Measurements from ENCODE around the gene CNKSR1. TPM values are rescaled to one million over a fixed set of nuclear protein-coding genes. Genes with fewer than 3 reads are reported as not detected.

CNKSR1 gene
- total and polyA plus RNA-seq, 2 donors (not counting 1 experiment from before 2014, with no cell fraction given) = 3.7 to 5.8 TPM

- Histone ChIP-seq H3K9me3 (ENCODE audit: control extremely low read depth in 1 of 3, control insufficient read depth in 2 of 3, insufficient read depth in 1 of 3, low read length in 2 of 3) (peaks cover 0 to 4% (median 2%) of the 10 kb centered on the region in 3 donors), H3K4me3 (ENCODE audit: control extremely low read depth in 1 of 5, extremely low read depth in 1 of 5, insufficient read depth in 1 of 5, low read depth in 2 of 5, low read length in 4 of 5) (no peak overlapping the region), H3K27me3 (replicated peaks in 1 of 4; ENCODE audit: control extremely low read depth in 1 of 4, control insufficient read depth in 3 of 4, insufficient read depth in 4 of 4, low read length in 3 of 4) (peaks cover 0 to 8% (median 3%) of the 10 kb centered on the region in 4 experiments), H3K4me1 (ENCODE audit: control insufficient read depth in 2 of 2, insufficient read depth in 2 of 2, low read length in 2 of 2) (peaks cover under 1 to 3% of the 10 kb centered on the region in 2 donors), H3K27ac (ENCODE audit: low read length in 2 of 2) (no peak overlapping the region), H3K79me2 (ENCODE audit: control insufficient read depth, insufficient read depth, low read length) (no peaks in the 10 kb centered on the region), H2AFZ (ENCODE audit: insufficient read depth, low read depth, low read length, poor library complexity, severe bottlenecking) (no peak overlapping the region), H3K36me3 (replicated peaks in 1 of 2; ENCODE audit: control extremely low read depth in 1 of 2, control insufficient read depth in 1 of 2, extremely low read depth in 1 of 2, insufficient read depth in 2 of 2, low read length in 1 of 2) (no peaks in the 10 kb centered on the region), H3K9ac (ENCODE audit: low read length) (no peak overlapping the region), H3K4me2 (replicated peaks; ENCODE audit: low read depth, low read length, poor library complexity, severe bottlenecking) (no peak overlapping the region), H4K20me1 (ENCODE audit: control insufficient read depth, insufficient read depth, low read length, poor library complexity, severe bottlenecking) (no peaks in the 10 kb centered on the region)
- DNase-seq = no peak
- no peak for TF ChIP-seq CTCF (IDR thresholded peaks at IDR 0.05)
- TF ChIP-seq EZH2 (IDR thresholded peaks at IDR 0.05; ENCODE audit: borderline replicate concordance, insufficient read depth, low read depth, low read length, poor library complexity, severe bottlenecking) = no peak
- Mint-ChIP-seq H3K4me3 (no peak overlapping the region), H3K9me3 (ENCODE audit: insufficient read depth) (no peaks in the 10 kb centered on the region), H3K27me3 (peaks cover 8% of the 10 kb centered on the region), H3K4me1 (peaks cover 6% of the 10 kb centered on the region), H3K27ac (no peak overlapping the region)
- intact Hi-C loops (cut with micrococcal nuclease) = no loop called here
- no peak for ATAC-seq (ENCODE audit: low read depth)
- 95% methylated on average over 2 of the region's 2 CpGs for WGBS (ENCODE audit: insufficient coverage)
- CTCF ChIA-PET = no interaction called here
- POLR2A ChIA-PET = interaction anchor here (0.5 kb wide), 1 partner anchor 187 kb away, joined by 3 read pairs; no protein-coding TSS in a partner anchor
Observed at GRCh38 chr1:26132834-26133167, 44.5 kb upstream of the CNKSR1 start.

- Histone ChIP-seq H3K79me2 (ENCODE audit: control insufficient read depth, insufficient read depth, low read length) (no peaks in the 10 kb centered on the region), H3K4me1 (ENCODE audit: control insufficient read depth in 2 of 2, insufficient read depth in 2 of 2, low read length in 2 of 2) (no peaks in the 10 kb centered on the region), H3K36me3 (replicated peaks in 1 of 2; ENCODE audit: control extremely low read depth in 1 of 2, control insufficient read depth in 1 of 2, extremely low read depth in 1 of 2, insufficient read depth in 2 of 2, low read length in 1 of 2) (no peaks in the 10 kb centered on the region), H3K27ac (ENCODE audit: low read length in 2 of 2) (no peak overlapping the region), H3K4me2 (replicated peaks; ENCODE audit: low read depth, low read length, poor library complexity, severe bottlenecking) (no peak overlapping the region), H3K27me3 (replicated peaks in 1 of 4; ENCODE audit: control extremely low read depth in 1 of 4, control insufficient read depth in 3 of 4, insufficient read depth in 4 of 4, low read length in 3 of 4) (peaks cover 0 to 5% (median 2%) of the 10 kb centered on the region in 4 experiments), H3K9me3 (ENCODE audit: control extremely low read depth in 1 of 3, control insufficient read depth in 2 of 3, insufficient read depth in 1 of 3, low read length in 2 of 3) (peaks cover 0 to 4% (median 2%) of the 10 kb centered on the region in 3 donors), H4K20me1 (ENCODE audit: control insufficient read depth, insufficient read depth, low read length, poor library complexity, severe bottlenecking) (no peaks in the 10 kb centered on the region), H3K4me3 (ENCODE audit: control extremely low read depth in 1 of 5, extremely low read depth in 1 of 5, insufficient read depth in 1 of 5, low read depth in 2 of 5, low read length in 4 of 5) (no peak overlapping the region), H2AFZ (ENCODE audit: insufficient read depth, low read depth, low read length, poor library complexity, severe bottlenecking) (no peak overlapping the region), H3K9ac (ENCODE audit: low read length) (no peak overlapping the region)
- peaks cover 5% of the 10 kb centered on the region for H3K27me3 Mint-ChIP-seq
- TF ChIP-seq EZH2 (IDR thresholded peaks at IDR 0.05; ENCODE audit: borderline replicate concordance, insufficient read depth, low read depth, low read length, poor library complexity, severe bottlenecking) (no peak), CTCF (IDR thresholded peaks at IDR 0.05) (no peak)
- H3K4me1 Mint-ChIP-seq = no peaks in the 10 kb centered on the region
- H3K4me3 Mint-ChIP-seq = no peak overlapping the region
- H3K27ac Mint-ChIP-seq = no peak overlapping the region
- no peak for ATAC-seq (ENCODE audit: low read depth)
- ChIA-PET POLR2A (no interaction called here), CTCF (no interaction called here)
- WGBS (ENCODE audit: insufficient coverage) = no CpG with 5 or more reads among the region's 3 CpGs
- no peaks in the 10 kb centered on the region for H3K9me3 Mint-ChIP-seq (ENCODE audit: insufficient read depth)
- intact Hi-C loops (cut with micrococcal nuclease) = no loop called here
- DNase-seq = no peak
Observed at GRCh38 chr1:26134466-26134865, 42.8 kb upstream of the CNKSR1 start.

Data from B cell (primary cell).